ENCODE measurements around the gene LDAH. TPM values are rescaled to one million over a fixed set of nuclear protein-coding genes. Genes with fewer than 3 reads are reported as not detected.
"Not testable (repeated sequence)": the region's sequence is repeated elsewhere in the genome, so short reads cannot be mapped to it uniquely, and the experiment has no call there.

The LDAH gene
- total RNA-seq, 4 donors from 2014 or later: 7.4 to 14.5 (median 13.5) TPM

DNA sequence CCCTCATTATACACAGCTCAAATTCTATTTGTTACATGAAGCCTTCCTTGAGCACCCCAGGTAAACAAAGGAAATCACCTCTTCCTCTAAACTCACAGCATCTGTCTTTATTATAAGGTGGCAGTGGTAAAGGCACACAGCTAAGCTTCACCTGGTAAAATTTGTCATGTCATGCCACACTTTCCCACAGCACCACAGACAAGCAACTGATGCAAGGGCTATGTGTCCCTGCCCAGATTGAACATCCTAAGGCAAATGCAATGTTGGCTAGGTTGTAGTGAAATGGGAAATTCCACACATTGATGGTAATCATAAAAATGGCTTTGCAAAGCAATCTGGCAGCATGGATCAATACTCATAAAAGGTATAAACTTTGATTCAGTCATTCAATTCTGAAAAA is 18.9 kb downstream of the LDAH start:
- H3K27me3 ChIP-seq: no peaks in the 10 kb centered on the region
- H3K4me3 ChIP-seq: no peak overlapping the region
- no peaks in the 10 kb centered on the region for H3K36me3 ChIP-seq
- no peaks in the 10 kb centered on the region for H3K4me1 ChIP-seq
- TF ChIP-seq POLR2A (IDR thresholded peaks at IDR 0.05): no peak
- TF ChIP-seq, protein P1, sequence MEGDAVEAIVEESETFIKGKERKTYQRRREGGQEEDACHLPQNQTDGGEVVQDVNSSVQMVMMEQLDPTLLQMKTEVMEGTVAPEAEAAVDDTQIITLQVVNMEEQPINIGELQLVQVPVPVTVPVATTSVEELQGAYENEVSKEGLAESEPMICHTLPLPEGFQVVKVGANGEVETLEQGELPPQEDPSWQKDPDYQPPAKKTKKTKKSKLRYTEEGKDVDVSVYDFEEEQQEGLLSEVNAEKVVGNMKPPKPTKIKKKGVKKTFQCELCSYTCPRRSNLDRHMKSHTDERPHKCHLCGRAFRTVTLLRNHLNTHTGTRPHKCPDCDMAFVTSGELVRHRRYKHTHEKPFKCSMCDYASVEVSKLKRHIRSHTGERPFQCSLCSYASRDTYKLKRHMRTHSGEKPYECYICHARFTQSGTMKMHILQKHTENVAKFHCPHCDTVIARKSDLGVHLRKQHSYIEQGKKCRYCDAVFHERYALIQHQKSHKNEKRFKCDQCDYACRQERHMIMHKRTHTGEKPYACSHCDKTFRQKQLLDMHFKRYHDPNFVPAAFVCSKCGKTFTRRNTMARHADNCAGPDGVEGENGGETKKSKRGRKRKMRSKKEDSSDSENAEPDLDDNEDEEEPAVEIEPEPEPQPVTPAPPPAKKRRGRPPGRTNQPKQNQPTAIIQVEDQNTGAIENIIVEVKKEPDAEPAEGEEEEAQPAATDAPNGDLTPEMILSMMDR (IDR thresholded peaks at IDR 0.05): no peak
- DNase-seq: no peak
- no peak overlapping the region for H3K27ac ChIP-seq
- no peaks in the 10 kb centered on the region for H3K9me3 ChIP-seq

DNA sequence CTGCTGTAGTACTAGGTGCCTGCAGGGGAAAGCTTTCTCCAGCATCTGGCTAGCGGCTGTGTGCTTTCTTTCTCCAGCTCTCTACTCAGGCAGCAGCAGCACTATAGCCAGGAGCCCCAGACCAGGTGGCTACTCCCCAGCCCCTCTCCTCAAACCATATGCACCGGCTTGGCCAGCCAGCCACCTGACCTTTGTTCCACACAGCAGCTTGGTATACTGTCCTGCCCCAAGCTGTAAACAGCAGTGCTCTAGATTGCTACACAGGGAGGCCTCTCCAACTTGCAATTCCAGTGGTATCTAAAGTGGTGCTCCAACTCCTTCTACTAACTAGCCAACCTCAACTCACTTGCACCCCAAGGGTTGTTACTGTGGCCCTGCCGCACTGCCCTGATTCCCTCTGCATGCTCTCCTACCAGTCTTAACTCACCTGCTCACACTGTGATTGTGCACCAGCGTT is 19.6 kb downstream of the LDAH start:
- TF ChIP-seq, protein P1 (IDR thresholded peaks at IDR 0.05): no peak
- TF ChIP-seq POLR2A (IDR thresholded peaks at IDR 0.05): no peak
- peak in 1 of 3 donors; percentile 46 for DNase-seq

DNA sequence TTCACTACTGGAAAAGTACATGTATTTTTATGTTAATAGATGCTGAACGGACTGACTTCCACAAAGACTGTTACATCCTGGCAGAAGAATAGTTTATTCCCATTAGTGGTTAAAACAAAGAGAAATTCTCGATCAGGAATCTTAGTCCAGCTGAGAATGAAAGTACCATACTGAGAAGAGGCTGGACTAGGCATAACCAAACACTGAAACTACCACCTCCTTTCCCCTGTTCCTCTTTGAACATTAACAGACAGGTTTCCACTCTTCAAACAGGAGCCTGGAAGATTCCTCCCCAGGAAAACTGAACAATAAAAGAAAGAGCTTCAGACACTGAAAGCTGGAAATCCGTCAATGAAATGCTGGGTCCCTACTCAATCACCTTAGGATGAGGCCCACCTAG is 25.8 kb downstream of the LDAH start:
- Histone ChIP-seq H3K4me1 (no peaks in the 10 kb centered on the region), H3K4me3 (no peak overlapping the region), H3K27ac (no peak overlapping the region), H3K27me3 (no peaks in the 10 kb centered on the region), H3K9me3 (peaks cover 0 to 6% (median 0%) of the 10 kb centered on the region in 4 donors), H3K36me3 (no peaks in the 10 kb centered on the region)
- TF ChIP-seq POLR2A (IDR thresholded peaks at IDR 0.05): no peak
- TF ChIP-seq, protein P1 (IDR thresholded peaks at IDR 0.05): no peak
- no peak for DNase-seq

More for the DNA sequence above, 19.6 kb downstream of the LDAH start:
- Histone ChIP-seq H3K9me3 (no peaks in the 10 kb centered on the region), H3K27me3 (no peaks in the 10 kb centered on the region), H3K36me3 (no peaks in the 10 kb centered on the region), H3K4me3 (no peak overlapping the region), H3K27ac (no peak overlapping the region), H3K4me1 (no peaks in the 10 kb centered on the region)

DNA sequence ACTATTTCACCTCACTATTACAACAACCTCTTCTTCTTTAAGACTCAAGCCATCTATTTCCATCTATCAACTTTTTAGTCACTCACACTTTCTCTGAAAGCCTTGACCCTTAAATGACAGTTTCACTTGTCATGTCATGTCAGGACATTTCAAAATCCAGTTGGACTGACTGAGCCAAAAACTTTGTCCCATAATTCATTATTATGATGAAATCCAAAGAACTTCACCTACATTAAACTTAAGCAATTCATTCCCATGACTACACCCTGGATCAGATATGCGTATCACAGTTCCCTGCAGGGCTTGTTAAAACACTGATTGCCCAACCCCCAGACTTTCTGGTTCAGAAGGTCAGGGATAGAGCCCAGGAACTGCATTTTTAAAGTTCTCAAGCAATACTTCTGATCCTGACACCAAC is 26.5 kb downstream of the LDAH start:
- Histone ChIP-seq H3K4me1 (no peaks in the 10 kb centered on the region), H3K9me3 (peaks cover 0 to 6% (median 0%) of the 10 kb centered on the region in 4 donors), H3K27ac (no peak overlapping the region), H3K36me3 (no peaks in the 10 kb centered on the region), H3K27me3 (no peaks in the 10 kb centered on the region), H3K4me3 (no peak overlapping the region)
- DNase-seq: no peak
- TF ChIP-seq POLR2A (IDR thresholded peaks at IDR 0.05): no peak
- TF ChIP-seq, protein P1 (IDR thresholded peaks at IDR 0.05): no peak

DNA sequence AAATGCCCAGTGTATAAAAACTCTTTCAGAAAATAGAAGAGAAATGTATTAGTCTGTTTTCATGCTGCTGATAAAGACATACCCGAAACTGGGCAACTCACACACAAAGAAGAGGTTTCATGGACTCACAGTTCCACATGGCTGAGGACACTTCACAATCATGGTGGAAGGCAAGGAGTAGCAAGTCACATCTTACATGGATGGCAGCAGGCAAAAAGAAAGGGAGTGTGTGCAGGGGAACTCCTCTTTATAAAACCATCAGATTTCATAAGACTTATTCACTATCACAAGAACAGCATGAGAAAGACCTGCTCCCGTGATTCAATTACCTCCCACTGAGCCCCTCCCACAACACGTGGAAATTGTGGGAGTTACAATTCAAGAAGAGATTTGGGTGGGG is 29.0 kb downstream of the LDAH start:
- DNase-seq, H3K4me1 ChIP-seq, H3K27ac ChIP-seq, H3K9me3 ChIP-seq, H3K27me3 ChIP-seq, H3K36me3 ChIP-seq, H3K4me3 ChIP-seq: not testable (repeated sequence)

DNA sequence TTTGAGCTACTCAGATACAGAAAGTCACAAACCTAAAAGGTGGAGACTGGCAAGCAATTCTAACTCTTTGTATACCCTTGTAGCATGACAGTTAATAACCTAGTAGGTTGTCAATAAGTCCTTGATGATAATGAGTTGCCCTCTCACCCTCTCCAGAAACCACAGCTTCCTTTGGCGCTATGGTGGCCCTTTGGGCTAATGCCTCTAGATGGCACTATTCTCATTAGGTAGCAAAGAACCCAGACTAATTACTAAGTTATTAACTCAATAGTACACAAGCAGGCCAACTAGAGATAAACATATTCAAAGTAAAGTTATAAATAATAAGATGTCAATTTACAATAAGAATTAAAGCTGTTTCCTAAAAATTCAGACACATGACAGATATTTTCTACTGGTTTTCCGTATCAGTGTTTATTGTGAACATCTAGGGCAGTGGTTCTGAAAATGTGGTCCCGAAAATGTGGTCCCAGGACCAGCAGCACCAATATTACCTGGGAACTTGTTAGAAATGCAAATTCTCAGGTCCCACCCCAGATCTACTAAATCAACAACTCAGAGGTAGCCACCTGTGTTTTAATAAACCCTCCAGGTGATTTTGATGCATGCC is 41.1 kb downstream of the LDAH start:
- H3K27me3 ChIP-seq: no peaks in the 10 kb centered on the region
- TF ChIP-seq, protein P1 (IDR thresholded peaks at IDR 0.05): peak in 4 of 6 experiments; percentile 51 to 64 (median 58)
- no peak for TF ChIP-seq POLR2A (IDR thresholded peaks at IDR 0.05)
- no peak for DNase-seq
- H3K27ac ChIP-seq: no peak overlapping the region
- H3K4me3 ChIP-seq: no peak overlapping the region
- H3K9me3 ChIP-seq: no peaks in the 10 kb centered on the region
- H3K4me1 ChIP-seq: no peaks in the 10 kb centered on the region
- no peaks in the 10 kb centered on the region for H3K36me3 ChIP-seq
